ENCODE data around the gene NUDT3. TPM values are rescaled to one million over a fixed set of nuclear protein-coding genes. Genes with fewer than 3 reads are reported as not detected.

NUDT3 gene
- total and polyA plus RNA-seq, 2 experiments from 2014 or later: 12.1 to 31.1 TPM

DNA sequence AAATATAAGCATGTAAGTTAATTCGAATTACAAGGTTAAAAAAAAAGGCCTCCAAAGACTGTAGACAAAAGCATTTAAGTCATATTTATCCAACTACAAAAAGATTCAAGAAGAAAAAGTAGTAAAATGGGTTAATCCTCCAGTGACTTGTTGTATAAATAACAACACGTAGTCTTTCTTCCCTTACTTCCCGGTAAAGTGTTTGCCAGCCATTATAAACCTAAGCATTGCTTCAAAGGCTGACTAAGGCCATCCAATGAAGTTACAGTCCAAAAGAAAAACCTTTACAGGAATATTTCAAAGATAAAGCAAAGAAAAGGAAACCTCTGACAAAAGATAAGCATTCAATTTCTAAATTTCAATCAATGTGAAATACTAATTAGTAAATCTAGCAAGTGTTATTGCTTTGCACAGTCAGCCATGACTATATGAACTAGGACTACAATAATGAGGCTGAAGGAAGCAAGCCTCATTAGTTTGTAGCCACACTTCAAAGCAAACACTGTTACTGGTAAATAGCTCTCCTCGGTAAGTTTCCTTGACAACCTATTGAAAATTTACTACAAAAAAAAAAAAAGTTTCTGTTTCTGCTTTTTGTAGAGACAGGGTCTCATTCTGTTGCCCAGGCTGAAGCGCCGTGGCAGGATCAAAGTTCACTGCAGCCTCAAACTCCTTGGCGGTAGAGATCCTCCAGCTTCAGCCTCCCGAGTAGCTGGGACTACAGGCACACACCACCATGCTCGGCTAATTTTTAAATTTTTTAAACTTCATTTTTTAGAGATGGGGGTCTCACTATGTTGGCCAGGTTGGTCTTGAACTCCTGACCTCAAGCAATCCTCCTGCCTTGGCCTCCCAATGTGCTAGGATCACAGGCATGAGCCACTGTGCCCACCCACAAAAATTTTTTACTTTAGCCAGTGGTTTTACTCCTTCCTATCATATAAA is 46.0 kb downstream of the NUDT3 start:
- H3K9me2 ChIP-seq (ENCODE audit: insufficient read depth): no peaks in the 10 kb centered on the region
- TF ChIP-seq STAT1 (IDR thresholded peaks at IDR 0.05; ENCODE audit: unreplicated experiment) (no peak), NANOG (IDR thresholded peaks at IDR 0.05; ENCODE audit: borderline replicate concordance) (no peak), EZH2 (IDR thresholded peaks at IDR 0.05; ENCODE audit: low read depth, unreplicated experiment) (no peak), JUNB (IDR thresholded peaks at IDR 0.05; ENCODE audit: unreplicated experiment) (no peak)
- TF ChIP-seq, protein P1, sequence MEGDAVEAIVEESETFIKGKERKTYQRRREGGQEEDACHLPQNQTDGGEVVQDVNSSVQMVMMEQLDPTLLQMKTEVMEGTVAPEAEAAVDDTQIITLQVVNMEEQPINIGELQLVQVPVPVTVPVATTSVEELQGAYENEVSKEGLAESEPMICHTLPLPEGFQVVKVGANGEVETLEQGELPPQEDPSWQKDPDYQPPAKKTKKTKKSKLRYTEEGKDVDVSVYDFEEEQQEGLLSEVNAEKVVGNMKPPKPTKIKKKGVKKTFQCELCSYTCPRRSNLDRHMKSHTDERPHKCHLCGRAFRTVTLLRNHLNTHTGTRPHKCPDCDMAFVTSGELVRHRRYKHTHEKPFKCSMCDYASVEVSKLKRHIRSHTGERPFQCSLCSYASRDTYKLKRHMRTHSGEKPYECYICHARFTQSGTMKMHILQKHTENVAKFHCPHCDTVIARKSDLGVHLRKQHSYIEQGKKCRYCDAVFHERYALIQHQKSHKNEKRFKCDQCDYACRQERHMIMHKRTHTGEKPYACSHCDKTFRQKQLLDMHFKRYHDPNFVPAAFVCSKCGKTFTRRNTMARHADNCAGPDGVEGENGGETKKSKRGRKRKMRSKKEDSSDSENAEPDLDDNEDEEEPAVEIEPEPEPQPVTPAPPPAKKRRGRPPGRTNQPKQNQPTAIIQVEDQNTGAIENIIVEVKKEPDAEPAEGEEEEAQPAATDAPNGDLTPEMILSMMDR (conservative IDR thresholded peaks at IDR 0.05; ENCODE audit: low read depth in 2 of 2): no peak
- TF ChIP-seq, protein P2, sequence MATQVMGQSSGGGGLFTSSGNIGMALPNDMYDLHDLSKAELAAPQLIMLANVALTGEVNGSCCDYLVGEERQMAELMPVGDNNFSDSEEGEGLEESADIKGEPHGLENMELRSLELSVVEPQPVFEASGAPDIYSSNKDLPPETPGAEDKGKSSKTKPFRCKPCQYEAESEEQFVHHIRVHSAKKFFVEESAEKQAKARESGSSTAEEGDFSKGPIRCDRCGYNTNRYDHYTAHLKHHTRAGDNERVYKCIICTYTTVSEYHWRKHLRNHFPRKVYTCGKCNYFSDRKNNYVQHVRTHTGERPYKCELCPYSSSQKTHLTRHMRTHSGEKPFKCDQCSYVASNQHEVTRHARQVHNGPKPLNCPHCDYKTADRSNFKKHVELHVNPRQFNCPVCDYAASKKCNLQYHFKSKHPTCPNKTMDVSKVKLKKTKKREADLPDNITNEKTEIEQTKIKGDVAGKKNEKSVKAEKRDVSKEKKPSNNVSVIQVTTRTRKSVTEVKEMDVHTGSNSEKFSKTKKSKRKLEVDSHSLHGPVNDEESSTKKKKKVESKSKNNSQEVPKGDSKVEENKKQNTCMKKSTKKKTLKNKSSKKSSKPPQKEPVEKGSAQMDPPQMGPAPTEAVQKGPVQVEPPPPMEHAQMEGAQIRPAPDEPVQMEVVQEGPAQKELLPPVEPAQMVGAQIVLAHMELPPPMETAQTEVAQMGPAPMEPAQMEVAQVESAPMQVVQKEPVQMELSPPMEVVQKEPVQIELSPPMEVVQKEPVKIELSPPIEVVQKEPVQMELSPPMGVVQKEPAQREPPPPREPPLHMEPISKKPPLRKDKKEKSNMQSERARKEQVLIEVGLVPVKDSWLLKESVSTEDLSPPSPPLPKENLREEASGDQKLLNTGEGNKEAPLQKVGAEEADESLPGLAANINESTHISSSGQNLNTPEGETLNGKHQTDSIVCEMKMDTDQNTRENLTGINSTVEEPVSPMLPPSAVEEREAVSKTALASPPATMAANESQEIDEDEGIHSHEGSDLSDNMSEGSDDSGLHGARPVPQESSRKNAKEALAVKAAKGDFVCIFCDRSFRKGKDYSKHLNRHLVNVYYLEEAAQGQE (IDR thresholded peaks at IDR 0.05; ENCODE audit: unreplicated experiment): no peak
- TF ChIP-seq, protein P3, sequence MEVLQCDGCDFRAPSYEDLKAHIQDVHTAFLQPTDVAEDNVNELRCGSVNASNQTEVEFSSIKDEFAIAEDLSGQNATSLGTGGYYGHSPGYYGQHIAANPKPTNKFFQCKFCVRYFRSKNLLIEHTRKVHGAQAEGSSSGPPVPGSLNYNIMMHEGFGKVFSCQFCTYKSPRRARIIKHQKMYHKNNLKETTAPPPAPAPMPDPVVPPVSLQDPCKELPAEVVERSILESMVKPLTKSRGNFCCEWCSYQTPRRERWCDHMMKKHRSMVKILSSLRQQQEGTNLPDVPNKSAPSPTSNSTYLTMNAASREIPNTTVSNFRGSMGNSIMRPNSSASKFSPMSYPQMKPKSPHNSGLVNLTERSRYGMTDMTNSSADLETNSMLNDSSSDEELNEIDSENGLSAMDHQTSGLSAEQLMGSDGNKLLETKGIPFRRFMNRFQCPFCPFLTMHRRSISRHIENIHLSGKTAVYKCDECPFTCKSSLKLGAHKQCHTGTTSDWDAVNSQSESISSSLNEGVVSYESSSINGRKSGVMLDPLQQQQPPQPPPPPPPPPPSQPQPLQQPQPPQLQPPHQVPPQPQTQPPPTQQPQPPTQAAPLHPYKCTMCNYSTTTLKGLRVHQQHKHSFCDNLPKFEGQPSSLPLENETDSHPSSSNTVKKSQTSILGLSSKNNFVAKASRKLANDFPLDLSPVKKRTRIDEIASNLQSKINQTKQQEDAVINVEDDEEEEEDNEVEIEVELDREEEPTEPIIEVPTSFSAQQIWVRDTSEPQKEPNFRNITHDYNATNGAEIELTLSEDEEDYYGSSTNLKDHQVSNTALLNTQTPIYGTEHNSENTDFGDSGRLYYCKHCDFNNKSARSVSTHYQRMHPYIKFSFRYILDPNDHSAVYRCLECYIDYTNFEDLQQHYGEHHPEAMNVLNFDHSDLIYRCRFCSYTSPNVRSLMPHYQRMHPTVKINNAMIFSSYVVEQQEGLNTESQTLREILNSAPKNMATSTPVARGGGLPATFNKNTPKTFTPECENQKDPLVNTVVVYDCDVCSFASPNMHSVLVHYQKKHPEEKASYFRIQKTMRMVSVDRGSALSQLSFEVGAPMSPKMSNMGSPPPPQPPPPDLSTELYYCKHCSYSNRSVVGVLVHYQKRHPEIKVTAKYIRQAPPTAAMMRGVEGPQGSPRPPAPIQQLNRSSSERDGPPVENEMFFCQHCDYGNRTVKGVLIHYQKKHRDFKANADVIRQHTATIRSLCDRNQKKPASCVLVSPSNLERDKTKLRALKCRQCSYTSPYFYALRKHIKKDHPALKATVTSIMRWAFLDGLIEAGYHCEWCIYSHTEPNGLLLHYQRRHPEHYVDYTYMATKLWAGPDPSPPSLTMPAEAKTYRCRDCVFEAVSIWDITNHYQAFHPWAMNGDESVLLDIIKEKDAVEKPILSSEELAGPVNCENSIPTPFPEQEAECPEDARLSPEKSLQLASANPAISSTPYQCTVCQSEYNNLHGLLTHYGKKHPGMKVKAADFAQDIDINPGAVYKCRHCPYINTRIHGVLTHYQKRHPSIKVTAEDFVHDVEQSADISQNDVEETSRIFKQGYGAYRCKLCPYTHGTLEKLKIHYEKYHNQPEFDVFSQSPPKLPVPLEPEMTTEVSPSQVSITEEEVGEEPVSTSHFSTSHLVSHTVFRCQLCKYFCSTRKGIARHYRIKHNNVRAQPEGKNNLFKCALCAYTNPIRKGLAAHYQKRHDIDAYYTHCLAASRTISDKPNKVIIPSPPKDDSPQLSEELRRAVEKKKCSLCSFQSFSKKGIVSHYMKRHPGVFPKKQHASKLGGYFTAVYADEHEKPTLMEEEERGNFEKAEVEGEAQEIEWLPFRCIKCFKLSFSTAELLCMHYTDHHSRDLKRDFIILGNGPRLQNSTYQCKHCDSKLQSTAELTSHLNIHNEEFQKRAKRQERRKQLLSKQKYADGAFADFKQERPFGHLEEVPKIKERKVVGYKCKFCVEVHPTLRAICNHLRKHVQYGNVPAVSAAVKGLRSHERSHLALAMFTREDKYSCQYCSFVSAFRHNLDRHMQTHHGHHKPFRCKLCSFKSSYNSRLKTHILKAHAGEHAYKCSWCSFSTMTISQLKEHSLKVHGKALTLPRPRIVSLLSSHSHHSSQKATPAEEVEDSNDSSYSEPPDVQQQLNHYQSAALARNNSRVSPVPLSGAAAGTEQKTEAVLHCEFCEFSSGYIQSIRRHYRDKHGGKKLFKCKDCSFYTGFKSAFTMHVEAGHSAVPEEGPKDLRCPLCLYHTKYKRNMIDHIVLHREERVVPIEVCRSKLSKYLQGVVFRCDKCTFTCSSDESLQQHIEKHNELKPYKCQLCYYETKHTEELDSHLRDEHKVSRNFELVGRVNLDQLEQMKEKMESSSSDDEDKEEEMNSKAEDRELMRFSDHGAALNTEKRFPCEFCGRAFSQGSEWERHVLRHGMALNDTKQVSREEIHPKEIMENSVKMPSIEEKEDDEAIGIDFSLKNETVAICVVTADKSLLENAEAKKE (CRISPR knock-in tag; IDR thresholded peaks at IDR 0.05): no peak
- H3K4me1 Mint-ChIP-seq: no peaks in the 10 kb centered on the region
- DNase-seq (ENCODE audit: low spot score) (no peak), ATAC-seq (no peak)
- peak overlapping the region; percentile 2; the same call in 1 of the 2 replicates for H3K27ac ChIP-seq (ENCODE audit: low read depth)
- H3K4me2 ChIP-seq: no peak overlapping the region
- H3K4me3 Mint-ChIP-seq: no peak overlapping the region
- H3K36me3 ChIP-seq (ENCODE audit: insufficient read depth): no peaks in the 10 kb centered on the region
- H3K27ac Mint-ChIP-seq: no peak overlapping the region
- H4K20me1 ChIP-seq (replicated peaks; ENCODE audit: insufficient read depth): peaks cover 22% of the 10 kb centered on the region
- no peak overlapping the region for H3K4me3 ChIP-seq
- H3F3A ChIP-seq (replicated peaks; ENCODE audit: low read depth): no peaks in the 10 kb centered on the region
- H3K4me1 ChIP-seq (ENCODE audit: insufficient read depth): no peaks in the 10 kb centered on the region
- peaks cover 76% of the 10 kb centered on the region for H3K79me2 ChIP-seq (replicated peaks; ENCODE audit: insufficient read depth)
- H3K27me3 Mint-ChIP-seq (ENCODE audit: insufficient read depth, low read depth, poor library complexity): peaks cover 3% of the 10 kb centered on the region
- H3K36me3 Mint-ChIP-seq (ENCODE audit: low read depth): no peaks in the 10 kb centered on the region
- H2AFZ ChIP-seq: no peak overlapping the region
- no peaks in the 10 kb centered on the region for H3K9me3 Mint-ChIP-seq
- H3K27me3 ChIP-seq (ENCODE audit: insufficient read depth): no peaks in the 10 kb centered on the region
